T-helper 2 cell treated with Interferon-gamma antibody and Interleukin-4, amounts not matched to agents 100 ng/mL and 5 ng/mL, for 36 hours (primary cell): ENCODE results near the gene FAM227A. TPM values are rescaled to one million over a fixed set of nuclear protein-coding genes. Genes with fewer than 3 reads are reported as not detected.
"Not testable (repeated sequence)": the region's sequence is repeated elsewhere in the genome, so short reads cannot be mapped to it uniquely, and the experiment has no call there.

Experiments used
- intact Hi-C: fragments of 100-400 bp; cut with micrococcal nuclease; formaldehyde crosslinking; loops from one replicate; pipeline ENCODE4 v1.15.1; 2023
- total RNA-seq: library from RNA; stranded (reverse); gene quantifications from 2 replicates; pipeline ENCODE4 v1.2.3, GENCODE V29; 2022

FAM227A gene
- total RNA-seq, 1 donor from 2014 or later: 0.11 TPM

DNA sequence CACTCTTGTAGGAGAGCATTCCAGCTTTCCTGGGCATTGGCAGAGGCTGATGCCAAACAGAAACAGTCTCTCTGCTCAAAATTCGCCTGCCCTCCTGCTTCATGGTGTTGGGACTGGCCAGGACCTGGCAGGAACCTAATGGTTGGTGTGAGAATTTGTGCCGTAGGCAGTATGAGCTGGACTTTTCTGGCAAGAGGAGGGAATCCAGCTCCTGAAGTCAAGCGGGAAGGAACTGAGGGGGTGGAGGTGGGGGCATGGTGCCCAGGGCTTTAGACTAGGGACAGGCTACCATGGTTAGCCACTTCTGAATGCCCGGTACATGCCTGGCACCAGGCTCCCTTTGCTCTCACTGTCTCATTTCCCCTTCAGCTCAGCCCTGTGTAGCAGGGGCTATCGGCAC, 18.7 kb upstream of the FAM227A start:
- intact Hi-C loops: no loop called here

DNA sequence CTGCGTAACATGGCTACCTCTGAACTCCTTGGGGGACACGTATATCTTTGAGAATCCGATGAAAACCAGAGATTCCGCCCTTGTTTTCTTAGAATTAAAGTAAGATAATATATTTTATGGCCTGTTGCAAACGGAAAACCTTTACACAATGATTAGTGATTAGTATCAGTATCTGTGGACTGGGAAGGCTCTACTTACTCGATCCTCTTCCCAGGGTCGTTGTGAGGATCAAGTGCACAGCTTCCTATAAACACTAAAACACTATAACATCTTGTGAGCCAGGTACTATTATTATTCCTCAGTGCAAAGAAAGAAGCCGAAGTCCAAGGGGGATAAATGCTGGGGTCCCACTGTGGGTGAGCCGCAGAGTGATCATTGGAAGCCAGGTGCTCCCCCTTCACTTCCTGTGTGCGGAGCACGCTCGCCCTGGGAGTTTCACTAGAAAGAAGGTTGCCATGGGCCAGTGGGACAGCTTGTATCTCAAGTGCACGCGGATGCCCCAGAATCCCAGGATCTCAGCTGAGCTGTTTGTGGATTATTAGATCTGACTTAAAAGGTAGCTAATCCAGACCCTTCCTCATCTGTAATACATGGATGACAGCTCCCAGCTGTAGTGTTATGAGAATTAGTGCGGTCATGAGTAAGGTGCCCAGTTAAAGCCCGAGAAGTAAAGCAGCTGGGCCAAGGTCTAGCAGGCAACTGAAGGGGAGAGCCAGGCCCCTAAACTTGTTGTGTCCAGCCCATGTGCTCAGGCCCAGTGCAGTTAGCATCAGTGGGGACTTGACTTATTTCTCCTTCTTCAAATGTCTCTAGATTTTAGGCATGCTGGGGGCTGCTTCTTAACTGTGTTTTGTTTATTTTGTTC, 1.1 kb upstream of the FAM227A start:
- intact Hi-C loops: loop anchor here (1.0 kb wide), 1 partner anchor 24 kb away; the partner anchor contains the start of gene TOMM22

DNA sequence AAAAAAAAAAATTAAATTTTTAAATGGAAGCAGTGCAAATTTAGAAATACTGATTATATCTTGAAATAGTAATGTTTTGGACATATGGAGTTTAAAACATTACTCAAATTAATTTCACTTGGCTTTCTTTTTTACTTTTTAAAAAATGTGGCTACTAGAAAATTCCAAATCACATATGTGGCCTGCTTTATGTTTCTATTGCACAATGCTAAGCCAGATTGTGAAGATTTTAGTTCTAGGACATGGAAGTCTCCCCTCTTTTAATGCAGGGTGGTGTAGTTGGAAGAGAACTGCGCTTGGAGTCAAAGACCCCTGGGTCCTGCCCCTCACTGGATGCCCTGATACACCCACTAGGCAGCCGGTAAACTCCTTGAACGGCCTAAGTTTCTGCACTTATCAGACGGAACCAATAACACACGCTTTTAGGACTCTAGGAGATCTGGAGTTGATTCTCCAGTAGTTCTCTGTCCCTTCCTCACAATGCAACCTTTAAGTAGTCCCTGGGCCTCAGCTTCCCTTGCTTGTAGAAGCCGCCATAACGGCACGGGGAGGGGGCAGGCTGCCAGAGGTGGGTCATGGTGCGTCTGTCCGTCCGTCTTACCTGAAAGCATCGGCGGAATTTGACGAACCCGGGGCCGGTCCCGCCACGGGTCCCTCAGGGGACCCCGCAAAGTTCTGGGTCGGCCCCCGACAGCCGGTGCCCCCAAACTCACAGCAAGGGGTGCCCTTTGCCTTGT, 505 bp downstream of the FAM227A start:
- intact Hi-C loops: loop anchor here (1.0 kb wide), 2 partner anchors 45 to 149 kb away; partner anchors contain the start of genes DDX17 and JOSD1

DNA sequence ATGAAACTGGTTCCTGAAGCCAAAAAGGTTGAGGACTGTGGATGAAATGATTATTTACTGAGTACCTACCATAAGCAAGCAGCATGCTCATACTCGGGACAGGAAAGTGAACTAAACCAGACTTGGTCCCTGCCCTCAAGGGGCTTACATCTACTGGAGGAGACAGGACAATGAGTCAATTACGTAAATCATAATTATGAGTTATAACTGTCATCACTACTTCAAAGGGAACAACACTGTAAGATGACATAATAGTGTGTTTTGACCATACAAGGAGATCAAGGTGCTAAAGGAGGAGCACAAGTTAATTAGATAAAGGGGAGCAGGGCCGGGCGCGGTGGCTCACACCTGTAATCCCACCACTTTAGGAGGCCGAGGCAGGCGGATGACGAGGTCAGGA, 2.5 kb downstream of the FAM227A start:
- intact Hi-C loops: no loop called here

DNA sequence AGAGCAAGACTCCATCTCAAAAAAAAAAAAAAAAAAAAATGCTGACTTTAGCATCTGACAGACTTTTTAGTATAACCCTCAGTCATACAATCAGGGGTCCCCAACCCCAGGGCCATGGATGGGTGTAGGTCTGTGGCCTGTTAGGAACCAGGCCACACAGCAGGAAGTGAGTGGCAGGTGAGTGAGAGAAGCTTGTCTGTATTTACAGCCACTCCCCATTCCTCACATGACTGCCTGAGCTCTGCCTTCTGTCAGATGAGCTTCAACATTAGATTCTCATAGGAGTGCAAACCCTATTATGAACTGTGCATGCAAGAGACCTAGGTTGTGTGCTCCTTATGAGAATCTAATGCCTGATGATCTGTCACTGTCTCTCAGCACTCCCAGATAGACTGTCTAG, 3.3 kb downstream of the FAM227A start:
- intact Hi-C loops: no loop called here

DNA sequence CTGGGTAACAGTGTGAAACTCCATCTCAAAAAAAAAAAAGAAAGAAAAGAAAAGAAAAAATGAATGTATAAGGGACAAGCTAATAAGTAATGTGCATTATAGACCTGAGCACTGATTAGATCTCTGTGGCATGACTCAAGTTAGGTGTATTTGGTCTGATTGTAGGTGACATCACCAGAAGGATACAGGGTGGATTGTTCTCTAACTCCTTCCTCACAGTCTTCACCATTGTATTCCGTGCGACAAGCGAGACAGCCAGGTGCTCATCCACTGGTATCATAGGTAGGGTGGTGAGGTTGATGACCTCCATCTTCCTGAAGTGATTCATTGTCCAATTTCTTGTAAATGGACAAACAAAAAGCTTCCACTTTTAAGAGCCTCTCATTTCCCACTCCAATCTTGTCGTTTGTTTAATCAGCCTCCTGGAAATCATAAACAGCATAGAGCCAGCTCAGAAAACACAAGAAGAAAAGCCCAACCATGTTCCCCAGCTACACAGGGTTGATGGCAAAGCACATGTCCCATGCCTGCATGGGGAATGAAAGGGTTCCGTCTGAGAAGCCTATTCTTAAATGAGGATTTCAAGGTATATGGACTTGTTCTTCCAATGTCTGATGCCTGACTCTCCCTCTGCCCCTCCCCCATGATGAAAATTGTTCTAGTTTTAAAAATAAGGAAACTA, 6.2 kb downstream of the FAM227A start:
- intact Hi-C loops: no loop called here

DNA sequence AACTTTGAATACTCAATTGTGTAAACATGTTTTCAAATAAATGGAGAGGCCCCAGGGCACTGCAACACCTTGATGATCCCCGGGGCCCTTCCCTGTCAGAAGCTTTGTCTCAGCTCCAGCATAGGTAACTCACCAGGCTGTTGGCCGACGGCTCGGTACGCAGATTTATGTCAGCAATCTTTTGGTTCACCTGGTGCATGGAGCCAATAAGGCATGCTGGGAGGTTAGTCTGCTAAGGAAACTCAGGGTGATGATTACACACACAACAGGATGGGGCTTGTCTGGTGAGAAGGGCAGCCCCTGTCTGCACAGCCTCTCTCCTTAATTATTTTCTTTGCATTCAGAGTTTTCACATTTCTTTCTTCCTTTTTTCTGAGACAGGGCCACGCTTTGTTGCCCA, 10.8 kb downstream of the FAM227A start:
- intact Hi-C loops: no loop called here

DNA sequence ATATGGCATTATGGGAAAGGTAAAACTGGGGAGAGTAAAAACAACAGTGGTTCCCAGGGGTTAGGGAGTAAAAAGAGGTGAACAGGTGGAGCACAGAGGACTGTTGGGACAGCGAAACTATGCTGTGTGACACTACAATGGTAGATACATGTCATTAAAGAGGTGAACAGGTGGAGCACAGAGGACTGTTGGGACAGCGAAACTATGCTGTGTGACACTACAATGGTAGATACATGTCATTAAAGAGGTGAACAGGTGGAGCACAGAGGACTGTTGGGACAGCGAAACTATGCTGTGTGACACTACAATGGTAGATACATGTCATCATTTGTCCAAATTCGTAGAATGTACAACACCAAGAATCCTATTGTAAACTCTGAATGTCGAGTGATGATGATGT, 11.9 kb downstream of the FAM227A start:
- intact Hi-C loops: not testable (repeated sequence)

DNA sequence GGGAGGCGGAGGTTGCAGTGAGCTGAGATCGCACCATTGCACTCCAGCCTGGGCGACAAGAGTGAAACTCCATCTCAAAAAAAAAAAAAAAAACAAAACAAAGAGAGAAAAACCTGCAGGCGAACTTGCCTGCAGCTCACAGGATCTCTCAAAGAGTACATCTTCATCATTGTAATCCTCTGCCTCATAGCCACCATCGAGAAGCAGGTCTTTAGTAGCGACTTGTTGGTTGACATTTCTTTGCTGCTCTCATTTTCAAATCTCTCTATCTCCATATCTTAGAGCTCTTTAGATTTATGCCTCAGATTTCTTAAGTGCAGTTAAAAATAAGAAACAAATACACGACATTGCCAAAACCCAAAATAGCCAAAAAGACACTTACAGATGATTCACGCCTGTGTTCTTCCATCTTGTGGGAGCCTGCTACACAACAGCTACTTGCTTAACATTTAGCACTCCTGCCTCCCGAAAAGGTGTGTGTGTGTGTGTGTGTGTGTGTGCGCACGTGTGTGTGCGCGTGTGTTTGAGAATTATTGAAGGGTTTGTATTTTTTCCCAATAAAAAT, 14.6 kb downstream of the FAM227A start:
- intact Hi-C loops: no loop called here

DNA sequence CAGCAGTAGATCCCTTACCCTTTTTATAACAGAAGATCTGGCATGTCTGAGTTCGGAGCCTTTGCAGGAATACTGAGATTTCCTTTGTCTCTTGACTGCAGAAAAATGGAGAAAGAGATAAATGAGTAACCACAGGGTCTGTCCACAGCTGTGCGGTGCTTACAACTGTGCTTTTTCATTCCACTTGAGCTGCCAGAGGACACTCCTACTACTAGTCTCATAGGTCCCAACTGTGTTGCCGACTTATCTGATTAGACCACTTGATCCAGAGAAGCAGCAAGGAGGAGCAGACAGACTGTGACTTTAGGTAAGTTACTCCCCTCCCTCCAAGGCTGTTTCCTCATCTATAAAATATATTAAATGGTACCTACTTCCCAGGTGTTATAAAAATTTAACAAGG, 17.5 kb downstream of the FAM227A start:
- intact Hi-C loops: no loop called here

DNA sequence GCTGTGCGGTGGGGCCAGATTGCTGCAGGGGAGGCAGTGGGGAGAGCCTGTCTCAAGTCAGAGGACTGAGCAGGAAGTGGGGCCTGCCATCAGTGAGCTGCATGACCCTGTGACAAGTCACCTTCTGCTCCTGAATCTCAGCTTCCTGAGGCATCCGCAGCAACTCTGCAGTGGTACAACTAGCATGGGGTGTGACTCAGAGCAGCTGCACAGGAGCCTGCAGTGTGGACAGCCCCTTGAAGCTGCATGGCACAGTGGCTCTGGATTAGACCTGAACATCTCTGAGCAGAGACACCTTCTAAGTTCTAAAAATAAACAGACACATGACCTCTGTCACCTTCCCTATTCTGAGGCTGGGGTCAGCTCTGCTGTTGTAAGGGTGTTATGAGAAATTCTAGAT, 18.0 kb downstream of the FAM227A start:
- intact Hi-C loops: no loop called here

DNA sequence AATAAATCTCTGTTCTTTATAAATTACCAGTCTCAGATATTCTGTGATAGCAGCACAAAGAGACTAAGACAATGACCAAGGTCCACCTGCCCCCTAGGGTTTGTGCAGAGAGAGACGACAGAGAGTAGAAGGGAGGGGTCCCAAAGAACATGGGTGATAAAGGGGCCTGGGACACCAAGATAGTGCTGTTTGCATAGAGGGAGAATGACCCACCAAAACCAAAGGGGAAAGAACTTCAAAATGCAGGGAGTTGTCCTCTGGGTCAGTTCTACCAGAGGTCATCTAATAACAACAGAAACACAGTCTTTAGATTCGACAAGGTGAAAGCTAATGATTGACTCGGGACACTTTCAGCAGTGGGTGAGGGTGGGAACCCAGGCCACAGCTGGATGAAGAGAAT, 23.7 kb downstream of the FAM227A start:
- intact Hi-C loops: no loop called here

DNA sequence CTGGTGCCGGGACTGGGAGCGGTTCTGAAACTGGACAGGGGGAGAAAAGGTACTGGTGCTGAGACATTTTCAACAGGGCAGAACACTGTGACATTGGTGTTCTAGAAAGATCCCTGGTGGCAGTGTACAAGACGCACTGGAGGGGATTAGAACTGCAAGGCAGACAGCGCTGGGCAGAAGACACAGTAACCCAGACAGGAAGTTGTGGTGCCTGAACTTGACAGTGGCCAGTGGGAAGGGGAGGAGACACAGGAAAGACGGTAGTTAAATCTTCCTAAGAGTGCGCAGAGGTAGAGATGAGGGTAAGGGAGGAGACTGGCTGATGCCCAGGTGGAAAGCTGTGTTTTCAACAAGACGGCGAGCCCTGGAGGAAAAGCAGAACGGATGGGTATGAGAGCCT, 24.5 kb downstream of the FAM227A start:
- intact Hi-C loops: no loop called here

DNA sequence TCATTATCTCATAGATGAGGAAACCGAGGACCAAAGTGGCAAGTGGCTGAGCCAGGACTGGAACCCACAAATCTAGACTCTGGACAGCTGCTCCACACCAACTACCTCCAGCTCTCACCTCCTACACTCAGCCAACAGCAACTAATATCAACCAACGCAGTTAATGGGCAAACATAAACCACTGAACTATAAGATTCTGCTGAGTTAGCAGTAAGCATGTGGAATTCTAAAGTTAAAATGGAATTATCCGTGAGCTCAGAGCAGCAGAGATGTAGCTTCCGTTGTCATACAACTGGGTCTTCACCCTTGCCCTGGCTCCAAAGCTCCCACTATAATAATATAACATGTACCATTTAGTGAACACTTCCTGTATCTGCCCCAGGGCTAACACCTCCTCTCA, 27.1 kb downstream of the FAM227A start:
- intact Hi-C loops: no loop called here

DNA sequence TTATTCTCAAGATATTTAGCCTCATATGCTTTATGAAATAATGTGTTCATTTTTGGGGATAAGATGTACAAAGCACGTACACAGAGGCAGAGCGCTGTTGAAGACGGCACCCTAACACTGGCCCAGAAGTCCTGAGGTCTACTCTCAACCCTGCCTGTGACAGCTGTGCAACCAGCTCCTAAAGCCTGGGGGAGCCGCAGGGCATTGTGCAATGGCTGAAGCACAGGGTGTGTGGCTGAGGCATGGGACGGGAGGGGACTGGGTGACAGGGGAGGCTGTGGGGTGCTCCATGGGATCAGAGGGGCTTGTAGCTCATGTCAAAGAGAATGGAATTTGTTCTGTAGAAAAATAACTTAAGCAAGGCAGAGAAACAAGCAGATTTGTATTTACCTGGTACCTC, 27.7 kb downstream of the FAM227A start:
- intact Hi-C loops: no loop called here

DNA sequence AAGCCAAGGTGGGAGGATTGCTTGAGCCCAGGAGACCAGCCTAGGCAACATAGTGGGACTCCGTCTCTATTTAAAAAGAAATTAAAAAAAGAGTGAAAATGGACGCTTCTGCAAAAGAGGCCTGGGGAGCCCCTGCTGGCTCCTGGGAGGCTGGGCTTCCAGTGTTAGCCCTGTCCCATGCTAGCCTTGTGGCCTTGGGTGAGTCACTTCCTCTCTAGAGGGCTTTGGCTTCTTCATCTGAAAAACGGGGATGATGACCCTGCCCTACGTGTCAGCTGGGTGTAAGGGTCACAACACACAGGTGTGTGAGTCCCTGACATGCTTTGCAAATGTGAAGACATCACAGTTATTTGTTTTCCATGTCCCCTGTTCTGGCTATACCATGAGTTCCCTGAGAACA, 32.8 kb downstream of the FAM227A start:
- intact Hi-C loops: no loop called here

DNA sequence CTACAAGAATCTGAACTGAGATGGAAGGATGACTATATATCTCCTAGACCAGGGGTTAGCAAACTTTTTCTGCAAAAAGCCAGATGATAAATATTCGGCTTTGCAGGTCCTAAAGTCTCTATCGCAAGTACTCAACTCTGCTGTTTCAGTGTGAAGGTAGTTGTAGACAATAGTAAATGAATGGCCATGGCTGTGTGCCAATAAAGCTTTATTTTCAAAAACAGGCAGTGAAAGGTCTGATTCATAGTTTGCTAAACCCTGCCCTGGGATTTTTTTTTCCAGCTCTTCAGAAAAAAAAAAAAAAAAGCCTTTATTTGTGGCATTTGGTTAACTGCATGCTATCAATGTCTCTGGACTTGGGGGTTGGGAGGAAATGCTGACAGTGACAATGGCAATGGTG, 37.5 kb downstream of the FAM227A start:
- intact Hi-C loops: no loop called here

DNA sequence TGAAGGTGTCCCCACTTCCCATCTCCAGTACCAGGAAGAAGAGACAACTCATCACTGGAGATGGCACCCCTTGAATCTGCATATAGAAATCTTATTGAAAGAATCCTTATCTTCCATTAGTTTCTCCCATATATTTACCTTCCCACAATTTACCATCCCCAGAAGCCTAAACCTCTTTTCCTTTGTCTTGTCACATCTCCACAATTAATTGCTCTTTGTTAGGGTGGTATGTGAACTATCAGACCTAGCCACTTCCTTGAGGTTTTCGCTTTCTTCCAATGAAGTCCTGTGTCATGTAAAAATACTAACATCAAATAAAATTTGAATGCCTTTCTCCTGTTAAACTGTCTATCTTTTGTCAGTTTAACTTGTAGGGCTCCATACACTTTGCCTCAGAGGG, 37.9 kb downstream of the FAM227A start:
- intact Hi-C loops: no loop called here

DNA sequence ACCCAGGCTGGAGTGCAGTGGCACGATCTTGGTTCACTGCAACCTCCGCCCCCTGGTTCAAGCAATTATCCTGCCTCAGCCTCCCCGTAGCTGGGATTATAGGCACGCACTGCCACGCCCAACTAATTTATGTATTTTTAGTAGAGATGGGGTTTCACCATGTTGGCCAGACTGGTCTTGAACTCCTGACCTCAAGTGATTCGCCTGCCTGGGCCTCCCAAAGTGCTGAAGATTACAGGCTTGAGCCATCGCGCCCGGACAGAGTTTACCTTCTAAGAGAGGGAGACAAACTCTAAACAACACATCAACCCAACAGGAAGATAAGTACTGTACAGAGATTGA, 41.2 kb downstream of the FAM227A start:
- intact Hi-C loops: not testable (repeated sequence)

DNA sequence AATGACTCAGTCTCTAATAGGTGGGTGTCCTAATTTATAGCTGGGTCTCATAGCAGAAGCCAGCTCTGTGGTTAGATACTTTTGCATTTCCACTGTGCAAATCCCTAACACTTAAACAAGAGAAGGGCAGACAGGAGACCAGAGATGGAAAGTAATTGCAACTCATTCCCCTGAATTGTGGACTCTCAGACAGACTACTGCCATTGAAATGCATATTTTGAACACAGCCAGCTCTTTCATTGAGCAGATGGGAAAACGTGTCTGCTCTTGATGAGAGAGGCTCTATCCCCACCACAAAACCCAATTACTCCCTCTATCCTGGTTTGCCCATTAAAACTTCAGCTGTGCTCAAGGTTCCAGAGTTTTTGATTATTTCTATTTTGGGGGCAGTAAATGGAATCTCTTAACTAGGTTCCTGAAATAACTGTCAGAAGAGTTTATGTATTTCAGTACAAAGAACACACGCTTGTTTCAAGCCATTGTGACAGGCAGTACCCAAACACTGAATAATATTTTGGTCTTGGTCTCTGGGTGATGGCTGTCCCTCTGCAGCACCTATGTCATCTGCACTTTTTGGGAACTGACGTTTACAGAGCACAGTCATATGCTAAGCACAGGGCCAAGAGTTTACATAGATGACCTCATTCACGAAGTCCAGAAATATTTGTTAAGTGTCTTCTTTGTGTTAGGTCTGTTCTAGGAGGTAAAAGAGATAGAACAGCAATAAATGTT, 41.7 kb downstream of the FAM227A start:
- intact Hi-C loops: no loop called here

DNA sequence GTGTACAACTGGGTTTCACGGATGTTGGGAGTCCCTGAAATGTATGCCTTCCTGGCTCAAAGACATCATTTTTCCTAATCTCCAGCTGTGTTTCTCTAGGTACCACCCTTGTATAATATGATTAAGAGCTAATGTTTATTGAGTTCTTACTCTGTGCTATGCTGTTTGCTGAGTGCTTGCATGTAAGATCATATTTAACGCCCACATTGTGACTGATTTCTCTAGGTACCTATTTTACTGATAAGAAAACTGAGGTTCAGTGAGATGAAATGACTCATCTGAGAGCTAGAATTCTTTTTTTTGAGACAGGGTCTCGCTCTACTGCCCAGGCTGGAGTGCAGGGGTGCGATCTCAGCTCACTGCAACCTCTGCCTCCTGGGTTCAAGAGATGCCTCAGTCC, 42.6 kb downstream of the FAM227A start:
- intact Hi-C loops: no loop called here
